Measurements from ENCODE around the gene AFAP1L2.
A peak's percentile ranks its signal among the peaks of the same experiment; 100 is the strongest.

Gene AFAP1L2

DNA sequence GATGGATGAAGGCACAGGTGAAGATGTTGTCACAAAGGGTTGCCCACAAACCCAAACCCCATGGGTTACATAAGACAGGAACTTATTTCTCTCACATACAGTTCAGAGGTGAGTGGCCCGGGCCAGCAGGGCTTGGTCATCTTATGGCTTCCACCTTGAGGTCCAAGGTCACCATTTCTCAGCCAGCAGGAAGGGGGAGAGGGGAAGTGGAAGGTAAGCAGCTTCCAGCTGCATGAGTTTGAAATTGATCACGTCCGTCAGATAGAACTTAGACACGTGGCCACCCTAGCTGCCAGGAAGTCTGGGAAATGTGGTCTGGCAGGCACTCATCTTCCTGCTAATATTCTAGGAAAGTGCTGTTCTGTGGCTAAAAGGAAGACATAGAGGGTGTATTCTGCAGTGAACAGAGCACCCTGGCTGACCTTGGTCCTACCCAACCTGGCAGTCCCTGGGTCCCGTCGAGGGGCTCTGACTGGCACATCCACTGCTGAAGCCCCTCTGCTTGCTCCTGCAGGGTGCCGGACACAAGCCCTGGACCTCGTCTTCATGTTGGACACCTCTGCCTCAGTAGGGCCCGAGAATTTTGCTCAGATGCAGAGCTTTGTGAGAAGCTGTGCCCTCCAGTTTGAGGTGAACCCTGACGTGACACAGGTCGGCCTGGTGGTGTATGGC is 115.7 kb downstream of the AFAP1L2 start:
- DNase-seq (ENCODE audit: low read depth) = no peak

DNA sequence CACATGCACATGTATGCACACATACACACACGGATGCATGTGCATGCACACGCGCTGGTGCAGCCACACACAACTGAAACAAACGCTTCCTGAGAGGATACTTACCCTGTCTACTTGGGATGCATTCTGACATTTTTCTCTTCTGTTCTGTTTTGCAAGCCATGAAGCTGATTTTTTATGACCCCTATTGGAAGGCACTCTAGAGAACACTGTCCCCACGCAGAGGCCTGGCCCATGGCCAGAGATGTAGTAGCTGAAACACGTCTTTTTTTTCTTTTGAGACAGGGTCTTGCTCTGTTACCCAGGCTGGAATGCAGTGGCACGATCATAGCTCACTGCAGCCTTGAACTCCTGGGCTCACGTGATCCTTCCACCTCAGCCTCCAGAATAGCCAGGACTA is 117.4 kb downstream of the AFAP1L2 start:
- DNase-seq (ENCODE audit: low read depth) = no peak

DNA sequence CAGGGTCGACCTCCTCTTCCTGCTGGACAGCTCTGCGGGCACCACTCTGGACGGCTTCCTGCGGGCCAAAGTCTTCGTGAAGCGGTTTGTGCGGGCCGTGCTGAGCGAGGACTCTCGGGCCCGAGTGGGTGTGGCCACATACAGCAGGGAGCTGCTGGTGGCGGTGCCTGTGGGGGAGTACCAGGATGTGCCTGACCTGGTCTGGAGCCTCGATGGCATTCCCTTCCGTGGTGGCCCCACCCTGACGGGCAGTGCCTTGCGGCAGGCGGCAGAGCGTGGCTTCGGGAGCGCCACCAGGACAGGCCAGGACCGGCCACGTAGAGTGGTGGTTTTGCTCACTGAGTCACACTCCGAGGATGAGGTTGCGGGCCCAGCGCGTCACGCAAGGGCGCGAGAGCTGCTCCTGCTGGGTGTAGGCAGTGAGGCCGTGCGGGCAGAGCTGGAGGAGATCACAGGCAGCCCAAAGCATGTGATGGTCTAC is 118.3 kb downstream of the AFAP1L2 start:
- no peak for DNase-seq (ENCODE audit: low read depth)

DNA sequence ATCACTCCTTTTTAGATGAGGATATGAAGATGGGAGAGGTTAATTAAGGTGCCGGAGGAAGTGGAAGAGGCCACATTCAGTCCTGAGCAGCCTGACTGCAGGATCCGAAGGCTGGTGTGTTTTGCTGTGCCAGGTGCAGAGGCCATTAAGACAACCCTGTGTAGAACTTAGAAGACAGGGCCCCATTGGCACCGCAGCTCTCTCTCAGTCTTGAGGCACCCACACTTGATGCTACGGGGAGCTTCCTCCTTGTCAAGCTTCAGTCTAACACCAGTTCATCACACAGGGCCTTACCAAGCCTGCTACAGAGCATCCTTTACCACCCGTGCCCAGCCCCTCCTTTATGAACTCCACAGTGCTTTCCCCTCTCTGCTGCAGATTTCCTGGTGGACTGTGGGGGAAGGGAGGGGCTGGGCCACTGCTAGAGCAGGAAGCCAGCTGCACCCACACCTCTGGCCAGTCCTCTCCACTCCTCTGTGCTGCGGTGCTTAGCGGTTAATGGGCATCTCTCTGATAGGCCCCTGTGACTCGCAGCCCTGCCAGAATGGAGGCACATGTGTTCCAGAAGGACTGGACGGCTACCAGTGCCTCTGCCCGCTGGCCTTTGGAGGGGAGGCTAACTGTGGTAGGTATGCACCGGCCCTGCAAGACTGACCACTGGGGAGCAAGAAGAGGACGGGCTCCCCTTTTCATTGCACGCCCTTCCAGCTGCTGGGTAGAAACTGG is 119.8 kb downstream of the AFAP1L2 start:
- DNase-seq (ENCODE audit: low read depth) = no peak

DNA sequence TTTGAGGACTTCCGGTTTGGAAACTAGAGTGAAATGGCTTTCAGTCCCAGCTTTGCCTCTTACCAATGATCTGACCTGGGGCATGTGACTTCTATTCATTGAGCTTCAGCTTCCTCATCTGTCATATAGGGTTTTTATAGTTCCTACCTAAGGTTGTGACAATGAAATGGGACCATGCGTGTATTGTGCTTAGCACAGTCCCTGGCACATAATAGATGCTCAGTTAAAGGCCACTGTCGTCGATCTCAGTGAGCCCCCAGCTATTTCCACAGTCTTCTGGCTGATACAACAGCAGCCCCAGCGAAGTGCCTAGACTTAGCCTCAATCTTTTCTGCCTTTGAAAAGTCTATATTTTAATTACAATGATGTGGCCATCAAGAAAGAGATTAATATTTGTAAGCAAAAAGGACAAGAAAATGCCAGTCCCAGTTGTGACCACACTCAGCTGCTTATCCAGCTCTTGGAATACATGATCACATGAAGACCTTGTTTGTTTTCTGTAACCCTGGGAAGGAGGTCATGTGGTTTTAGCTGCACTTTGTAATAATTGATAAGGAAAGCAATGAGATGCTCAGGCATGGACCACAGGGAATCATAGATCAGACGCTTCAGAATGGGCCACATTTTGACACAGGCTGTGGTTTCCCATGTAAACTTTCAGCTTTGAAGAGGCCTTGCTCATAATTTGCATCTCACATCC is 120.6 kb downstream of the AFAP1L2 start:
- no peak for DNase-seq (ENCODE audit: low read depth)

DNA sequence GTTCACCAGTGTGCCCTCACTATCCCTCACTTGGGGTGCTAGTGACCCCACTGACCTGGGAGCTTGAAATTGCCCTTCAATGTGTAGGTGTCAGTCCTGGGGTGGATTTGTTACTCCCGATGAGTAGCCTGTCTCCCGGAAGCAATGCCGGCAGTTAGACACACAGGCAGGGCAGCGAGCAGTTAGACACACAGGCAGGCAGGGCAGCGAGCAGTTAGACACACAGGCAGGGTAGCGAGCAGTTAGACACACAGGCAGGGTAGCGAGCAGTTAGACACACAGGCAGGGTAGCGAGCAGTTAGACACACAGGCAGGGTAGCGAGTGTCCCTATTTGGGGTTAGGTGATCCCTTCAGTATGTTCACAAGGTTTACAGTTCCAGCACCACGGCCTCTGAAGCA is 121.2 kb downstream of the AFAP1L2 start:
- DNase-seq (ENCODE audit: low read depth) = no peak

DNA sequence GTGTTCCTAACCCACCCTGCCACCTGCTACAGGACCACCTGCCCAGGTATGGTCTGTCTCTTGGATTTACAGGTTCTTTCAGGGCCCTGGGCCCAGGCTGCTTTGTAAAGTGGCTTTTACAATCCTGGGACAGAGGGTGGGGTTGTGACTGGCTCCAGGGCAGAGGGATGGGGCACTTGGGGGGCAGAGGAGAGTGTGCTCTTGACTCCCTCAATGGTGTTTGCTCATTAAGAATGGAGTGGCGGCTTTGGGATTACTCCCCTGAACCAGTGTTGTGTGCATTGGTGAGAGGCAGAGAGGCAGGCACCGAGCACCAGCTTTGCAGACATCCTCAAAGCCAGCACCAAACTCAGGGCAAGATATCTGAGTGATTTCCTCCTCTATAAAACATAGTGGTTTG is 121.8 kb downstream of the AFAP1L2 start:
- no peak for DNase-seq (ENCODE audit: low read depth)

DNA sequence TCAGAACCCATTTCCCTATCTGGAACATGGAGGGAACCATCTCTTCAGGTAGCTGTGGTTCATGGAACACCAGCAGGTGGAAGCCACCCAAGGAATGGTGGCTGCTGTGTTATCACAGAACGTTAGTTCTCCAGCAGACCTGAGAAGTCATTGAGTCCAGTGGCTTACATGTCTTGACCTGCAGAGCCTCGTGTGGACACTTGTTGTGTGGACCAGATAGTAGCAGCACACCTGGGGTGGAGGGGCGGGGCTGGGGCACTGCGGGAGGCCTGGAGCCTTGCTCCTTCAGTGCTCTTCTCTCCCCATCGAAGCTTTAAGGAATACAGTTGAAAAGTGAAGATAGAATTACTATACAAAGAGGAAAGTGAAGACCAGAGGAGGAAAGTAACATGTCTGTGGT is 122.8 kb downstream of the AFAP1L2 start:
- no peak for DNase-seq (ENCODE audit: low read depth)

DNA sequence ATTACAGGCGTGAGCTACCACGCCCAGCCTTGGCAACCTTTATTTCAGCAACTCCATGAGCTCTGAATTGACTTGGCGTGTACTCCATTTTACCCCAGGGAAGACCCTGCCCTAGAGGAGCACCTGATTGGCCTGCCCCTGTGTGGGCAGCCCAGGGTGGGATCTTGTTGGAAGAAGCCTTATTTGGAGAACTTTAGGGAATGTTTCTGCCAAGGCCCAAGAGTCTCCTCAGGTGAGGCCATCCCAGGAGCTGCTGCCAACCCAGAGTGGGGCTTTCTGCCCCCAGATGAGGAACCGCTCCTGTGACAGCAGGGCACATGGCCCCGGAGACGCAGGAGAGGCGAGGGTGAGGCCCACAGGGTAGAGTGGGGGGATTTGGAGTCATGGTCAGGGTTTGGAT is 123.3 kb downstream of the AFAP1L2 start:
- DNase-seq (ENCODE audit: low read depth) = no peak

DNA sequence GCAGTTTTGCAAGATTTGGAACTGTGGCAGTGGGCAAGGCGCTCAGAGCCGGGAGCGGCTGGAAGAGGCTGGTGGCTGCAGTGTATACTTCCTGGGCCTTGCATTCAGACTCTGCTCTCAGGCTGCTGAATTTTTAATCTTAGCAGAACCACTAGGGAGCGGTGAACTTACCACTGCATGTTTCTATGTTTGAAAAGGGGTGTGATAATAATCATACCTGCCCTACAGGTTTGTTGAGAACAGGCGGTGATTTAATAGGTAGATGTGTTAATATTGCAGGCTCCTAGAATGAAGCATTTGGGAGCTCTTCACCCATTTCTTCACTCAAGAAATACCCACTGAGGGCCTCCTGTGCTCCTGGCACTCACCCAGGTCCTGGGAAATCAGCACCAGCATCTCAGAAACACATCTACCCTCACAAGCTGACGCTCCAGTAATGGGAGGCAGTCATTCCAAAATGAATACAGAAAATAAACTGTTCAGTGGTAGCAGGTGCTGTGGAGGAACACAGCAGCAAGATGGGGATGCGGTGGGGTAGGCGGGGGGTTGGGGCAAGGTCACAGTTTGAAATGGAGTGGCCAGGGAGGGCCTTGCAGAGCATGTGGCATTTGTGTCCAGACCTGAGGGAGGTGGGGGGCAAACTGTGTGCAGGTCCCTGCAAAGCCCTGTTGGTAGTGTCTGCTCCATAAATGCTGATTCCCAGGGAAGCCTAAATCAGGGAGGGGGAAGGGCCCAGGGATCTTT is 124.2 kb downstream of the AFAP1L2 start:
- no peak for DNase-seq (ENCODE audit: low read depth)

DNA sequence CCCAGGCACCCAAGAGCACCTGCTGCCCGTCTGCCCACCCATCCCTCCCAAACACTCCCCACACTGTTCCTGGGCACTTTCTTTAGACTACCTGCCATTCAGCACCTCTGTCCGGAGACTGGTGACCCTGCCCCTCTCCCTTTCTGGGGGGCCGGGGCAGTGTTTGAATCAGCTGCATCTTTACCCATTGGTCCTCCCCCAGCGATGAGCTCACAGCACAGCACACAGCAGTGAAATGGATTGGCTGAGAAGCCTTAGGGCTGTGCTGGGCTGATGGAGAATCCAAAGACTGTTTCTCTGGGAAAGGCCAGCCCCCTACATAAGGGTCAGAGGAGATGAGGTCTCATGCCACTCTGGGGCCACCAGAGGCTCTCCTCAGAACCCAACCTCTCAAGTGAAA is 125.0 kb downstream of the AFAP1L2 start:
- no peak for DNase-seq (ENCODE audit: low read depth)

DNA sequence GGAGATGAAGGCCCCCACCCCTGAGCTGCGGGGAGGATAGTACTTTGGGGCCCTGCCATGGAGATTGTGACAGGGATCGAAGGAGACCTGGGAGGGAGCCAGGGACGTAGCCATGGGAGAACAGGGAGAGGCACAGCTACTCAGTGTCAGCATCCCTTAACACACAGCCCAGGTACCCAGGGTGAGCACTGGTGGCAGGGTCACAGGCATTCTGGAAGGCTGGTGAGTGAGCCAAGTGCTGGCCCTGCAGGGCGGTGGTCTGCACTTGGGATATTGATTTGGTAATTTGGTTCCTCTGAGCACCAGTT is 125.5 kb downstream of the AFAP1L2 start:
- no peak for DNase-seq (ENCODE audit: low read depth)

DNA sequence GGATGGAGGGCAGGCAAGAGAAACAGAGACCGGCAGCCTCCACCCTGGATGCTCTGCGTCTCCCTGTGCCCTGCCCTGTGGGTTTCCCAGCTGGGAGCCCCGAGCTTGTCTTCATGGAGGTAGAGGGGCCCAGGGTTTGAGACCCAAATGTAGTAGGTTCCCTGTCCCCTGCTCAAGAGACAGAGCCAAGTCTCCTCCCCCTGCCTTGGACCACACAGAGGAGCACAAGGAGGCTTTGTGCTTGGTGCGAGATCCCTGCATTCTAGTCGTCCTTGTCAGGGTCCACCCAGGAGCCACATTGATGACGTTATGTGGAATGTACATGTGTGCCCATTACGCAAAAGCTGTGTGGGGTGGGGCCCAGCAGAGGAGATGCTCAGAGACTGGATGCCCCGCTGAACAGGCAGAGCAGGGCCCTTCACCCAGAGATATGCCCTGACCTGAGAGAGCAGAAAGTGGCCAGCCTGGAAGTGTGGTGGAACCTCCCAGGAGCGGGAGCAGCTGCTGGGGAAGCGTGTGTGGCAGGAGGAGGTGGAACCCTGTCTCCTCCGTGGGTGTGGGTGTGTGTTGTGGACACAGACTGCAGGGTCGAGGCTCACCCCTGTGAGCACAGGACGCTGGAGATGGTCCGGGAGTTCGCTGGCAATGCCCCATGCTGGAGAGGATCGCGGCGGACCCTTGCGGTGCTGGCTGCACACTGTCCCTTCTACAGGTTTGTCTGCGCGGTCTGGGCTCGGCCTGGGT is 126.0 kb downstream of the AFAP1L2 start:
- no peak for DNase-seq (ENCODE audit: low read depth)

DNA sequence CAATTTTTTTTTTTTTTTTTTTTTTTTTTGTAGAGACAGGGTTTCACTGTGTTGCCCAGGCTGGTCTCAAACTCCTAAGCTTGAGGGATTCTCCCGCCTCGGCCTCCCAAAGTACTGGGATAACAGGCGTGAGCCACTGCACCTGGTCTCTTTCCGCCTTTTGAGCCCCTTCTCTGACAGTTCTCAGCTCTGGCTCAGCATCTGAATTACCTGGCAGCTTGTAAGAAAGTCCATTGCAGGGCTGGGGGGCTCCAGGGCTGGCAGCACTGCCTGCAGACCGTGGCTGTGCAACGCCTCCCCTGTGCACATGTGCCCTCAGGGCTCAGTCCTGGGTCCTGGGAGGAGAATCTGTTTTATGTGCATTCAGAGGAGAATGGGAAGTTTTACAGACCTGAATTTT is 127.6 kb downstream of the AFAP1L2 start:
- no peak for DNase-seq (ENCODE audit: low read depth)

DNA sequence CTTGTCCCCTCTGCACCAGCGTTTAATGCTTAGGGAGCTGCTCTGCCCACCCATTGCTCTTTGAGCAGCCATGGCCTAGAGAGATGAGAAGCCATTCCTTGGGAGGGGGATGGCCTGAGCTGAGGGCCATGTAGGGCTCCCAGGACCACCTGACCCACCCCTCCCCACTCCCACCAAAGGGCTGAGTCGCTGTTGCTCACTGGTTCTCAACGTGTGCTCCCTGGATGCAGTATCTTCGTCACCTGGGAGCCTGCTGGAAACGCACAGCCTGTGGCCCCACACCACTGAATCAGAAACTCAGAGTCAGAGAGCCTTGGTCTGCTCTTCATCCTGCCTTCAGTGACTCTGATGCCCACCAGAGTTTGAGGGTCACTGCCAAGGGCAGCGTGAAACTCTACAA is 128.2 kb downstream of the AFAP1L2 start:
- no peak for DNase-seq (ENCODE audit: low read depth)

DNA sequence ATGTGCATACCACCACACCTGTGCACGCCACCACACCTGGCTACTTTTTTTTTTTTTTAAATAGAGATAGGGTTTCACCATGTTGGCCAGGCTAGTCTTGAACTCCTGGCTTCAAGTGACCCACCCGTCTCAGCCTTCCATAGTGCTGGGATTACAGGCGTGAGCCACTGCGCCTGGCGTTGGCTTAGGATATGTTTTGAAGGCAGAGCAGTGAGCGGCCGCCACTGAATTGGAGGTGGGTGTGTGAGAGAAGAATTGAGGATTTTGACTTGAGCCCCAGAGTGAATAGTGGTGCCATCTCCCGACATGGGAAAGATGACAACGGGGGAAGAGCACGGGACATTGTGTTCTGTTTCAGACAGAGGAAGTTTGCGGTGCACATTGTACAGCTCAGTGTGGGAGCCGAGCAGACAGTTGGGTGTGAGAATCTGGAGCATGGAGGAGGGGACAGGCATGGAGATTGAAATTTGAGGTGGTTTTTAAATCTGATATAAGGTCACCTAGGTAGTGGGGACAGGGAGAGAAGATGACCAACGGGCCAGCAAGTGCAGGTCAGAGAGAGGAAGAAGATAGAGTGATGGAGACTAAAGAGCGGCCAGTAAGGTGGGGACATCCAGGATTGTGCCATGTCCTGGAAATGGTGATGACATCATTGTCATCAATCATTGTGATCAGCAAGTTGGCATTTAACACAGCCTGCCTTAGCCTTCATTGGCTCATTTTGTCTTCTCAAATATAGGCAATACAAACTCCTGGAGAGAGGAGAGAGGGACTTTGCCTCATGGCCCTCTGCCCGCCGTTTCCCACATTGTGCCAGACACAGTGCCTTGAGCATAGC is 129.5 kb downstream of the AFAP1L2 start:
- DNase-seq (ENCODE audit: low read depth) = no peak

DNA sequence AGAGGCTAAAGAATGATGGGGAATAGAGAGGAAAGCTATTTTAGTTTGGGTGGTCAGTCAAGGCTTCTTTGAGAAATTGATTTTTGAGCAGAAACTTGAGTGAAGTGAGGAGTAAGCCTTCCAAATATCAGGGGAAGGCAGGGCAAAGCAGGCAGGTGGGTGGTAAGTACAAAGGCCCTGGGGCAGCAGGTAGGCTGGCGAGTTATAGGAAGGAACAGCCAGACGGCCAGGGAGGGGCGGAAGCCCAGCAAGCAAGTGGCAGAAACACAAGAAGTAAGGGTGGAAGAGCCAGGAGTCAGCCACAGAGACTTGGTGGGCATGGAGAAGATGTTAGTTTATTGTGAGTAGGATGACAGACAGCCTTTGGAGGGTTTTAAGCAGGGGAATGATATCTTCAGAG is 130.4 kb downstream of the AFAP1L2 start:
- no peak for DNase-seq (ENCODE audit: low read depth)

DNA sequence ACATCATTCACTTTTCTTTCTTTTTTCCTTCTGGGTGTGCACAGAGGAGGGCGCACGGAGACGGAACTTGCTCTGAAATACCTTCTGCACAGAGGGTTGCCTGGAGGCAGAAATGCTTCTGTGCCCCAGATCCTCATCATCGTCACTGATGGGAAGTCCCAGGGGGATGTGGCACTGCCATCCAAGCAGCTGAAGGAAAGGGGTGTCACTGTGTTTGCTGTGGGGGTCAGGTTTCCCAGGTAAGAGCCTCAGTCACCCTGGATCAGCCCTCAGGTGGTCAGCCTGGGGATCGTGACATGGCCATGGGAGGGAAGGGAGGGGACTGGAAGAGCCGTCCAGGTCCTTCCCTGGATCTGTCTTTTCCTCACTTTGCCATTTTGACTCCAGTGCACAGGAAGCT is 131.6 kb downstream of the AFAP1L2 start:
- DNase-seq (ENCODE audit: low read depth) = no peak

DNA sequence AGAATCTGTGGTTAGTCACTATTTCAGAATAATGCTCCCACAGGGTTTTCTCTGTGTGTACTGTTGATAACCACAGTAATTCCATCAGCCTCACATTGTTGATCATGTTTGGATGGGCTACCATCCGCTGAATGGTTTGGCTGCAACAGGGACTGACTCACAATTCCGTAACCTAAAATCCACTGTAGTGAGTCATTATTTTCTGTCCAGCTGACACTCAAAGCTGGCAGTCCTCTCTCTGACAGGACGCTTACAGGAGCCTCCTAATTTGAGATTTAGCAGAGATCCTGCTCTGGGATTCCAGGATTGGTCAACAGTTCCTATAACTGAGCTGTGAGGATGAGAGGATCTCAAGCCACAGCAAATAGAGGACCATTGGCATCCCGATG is 132.5 kb downstream of the AFAP1L2 start:
- DNase-seq (ENCODE audit: low read depth) = peak; percentile 92

DNA sequence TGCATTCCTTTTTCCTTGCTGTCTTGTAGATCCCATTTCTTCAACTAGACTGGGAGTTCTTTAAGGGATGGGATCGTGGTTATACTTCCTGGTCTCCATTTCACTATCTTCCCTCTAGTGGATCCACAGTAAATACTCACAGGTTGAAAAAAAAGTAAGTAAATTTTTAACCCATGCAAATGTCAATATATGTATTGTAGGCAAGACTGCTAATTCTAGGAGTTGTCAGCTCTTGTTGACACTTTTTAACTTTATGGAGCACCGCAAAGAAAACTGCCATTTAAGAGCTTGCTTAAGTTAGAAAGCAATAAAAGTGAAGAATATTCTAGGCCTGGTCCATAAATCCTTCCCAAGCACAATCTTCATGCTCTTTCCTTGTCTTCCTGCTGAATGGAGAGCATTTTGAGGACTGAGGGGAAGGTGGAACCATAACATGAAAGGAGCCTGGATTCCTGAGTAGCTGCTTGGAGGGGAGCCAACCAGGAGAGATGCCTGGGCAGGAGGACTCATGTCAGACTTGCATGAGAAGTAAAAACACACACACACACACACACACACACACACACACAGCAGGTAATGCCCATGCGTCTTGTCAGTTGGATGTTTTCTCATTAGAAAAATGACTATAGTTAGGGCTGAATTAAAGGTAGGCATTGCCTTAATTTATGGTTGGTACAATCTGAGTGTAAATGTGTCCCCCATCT is 133.1 kb downstream of the AFAP1L2 start:
- DNase-seq (ENCODE audit: low read depth) = no peak
